Testis (tissue), 3 donors: Measurements from ENCODE around the gene METAP2. TPM values are rescaled to one million over a fixed set of nuclear protein-coding genes. Genes with fewer than 3 reads are reported as not detected.

Experiments
- DNase-seq: peaks from one replicate; pipeline ENCODE4 v3.0.0-alpha.2; 2019
- H3K27ac ChIP-seq, 2 donors: fragments of 200-600 bp; sonication (generic); one replicate each; pipeline ENCODE4 v1.5.1; 2019
- H3K27me3 ChIP-seq: fragments of 200-600 bp; sonication (generic); one replicate; pipeline ENCODE4 v1.5.1; 2019
- H3K36me3 ChIP-seq: fragments of 200-600 bp; sonication (generic); one replicate; pipeline ENCODE4 v1.5.1; 2017; ENCODE audit warnings: low read depth; ENCODE audit errors: missing control alignments
- H3K4me1 ChIP-seq: fragments of 200-600 bp; sonication (generic); one replicate; pipeline ENCODE4 v1.5.1; 2019
- H3K4me3 ChIP-seq, 2 donors: fragments of 200-600 bp; sonication (generic); one replicate each; pipeline ENCODE4 v1.5.1; 2017 to 2019
- H3K9me3 ChIP-seq: fragments of 200-600 bp; sonication (generic); one replicate; pipeline ENCODE4 v1.5.1; 2017
- POLR2A ChIP-seq: fragments of 450-650 bp; IDR thresholded peaks from one replicate; pipeline ENCODE4 v1.6.1; 2017; ENCODE audit warnings: antibody characterized with exemption, mild to moderate bottlenecking, moderate library complexity
- WGBS, 2 donors: methylation state at CpG; one replicate each; pipeline ENCODE4 v1.1.5; 2018; 5-methylcytosine and 5-hydroxymethylcytosine counted together
- intact Hi-C: fragments of 100-400 bp; cut with DNase I; formaldehyde crosslinking; loops from one replicate; pipeline ENCODE4 v1.15.1; 2023; ENCODE audit warnings: low total_unique reads
- polyA plus RNA-seq: library from polyadenylated mRNA; stranded (reverse); fragments of 350-450 nt; fragmentation: Illumina TruSeq; extraction: RNeasy Lipid Tissue Mini Kit (QIAGEN cat#74804); gene quantifications from one replicate; pipeline ENCODE4 v1.2.3, GENCODE V29; 2014; ENCODE audit warnings: low read depth, low replicate concordance; ENCODE audit not compliant: insufficient read depth
- total RNA-seq, 2 donors: library from RNA; depleted of rRNA; stranded (reverse); fragments of >200 nt; gene quantifications; one replicate each; pipeline ENCODE4 v1.2.3, GENCODE V29; 2016
- TF ChIP-seq, protein P1 (sequence below), 3 experiments: fragments of 450-650 bp in 2 of 3; fragments of 200-600 bp in 1 of 3; sonication (generic) in 1 of 3; IDR thresholded peaks; one replicate each; pipeline ENCODE4 v1.5.1; 2016 to 2019; ENCODE audit warnings: antibody characterized with exemption in 3 of 3, mild to moderate bottlenecking in 2 of 3, moderate library complexity in 1 of 3

Gene METAP2
- total and polyA plus RNA-seq, 3 donors from 2014 or later = 73.2 to 86.1 (median 83.1) TPM

DNA sequence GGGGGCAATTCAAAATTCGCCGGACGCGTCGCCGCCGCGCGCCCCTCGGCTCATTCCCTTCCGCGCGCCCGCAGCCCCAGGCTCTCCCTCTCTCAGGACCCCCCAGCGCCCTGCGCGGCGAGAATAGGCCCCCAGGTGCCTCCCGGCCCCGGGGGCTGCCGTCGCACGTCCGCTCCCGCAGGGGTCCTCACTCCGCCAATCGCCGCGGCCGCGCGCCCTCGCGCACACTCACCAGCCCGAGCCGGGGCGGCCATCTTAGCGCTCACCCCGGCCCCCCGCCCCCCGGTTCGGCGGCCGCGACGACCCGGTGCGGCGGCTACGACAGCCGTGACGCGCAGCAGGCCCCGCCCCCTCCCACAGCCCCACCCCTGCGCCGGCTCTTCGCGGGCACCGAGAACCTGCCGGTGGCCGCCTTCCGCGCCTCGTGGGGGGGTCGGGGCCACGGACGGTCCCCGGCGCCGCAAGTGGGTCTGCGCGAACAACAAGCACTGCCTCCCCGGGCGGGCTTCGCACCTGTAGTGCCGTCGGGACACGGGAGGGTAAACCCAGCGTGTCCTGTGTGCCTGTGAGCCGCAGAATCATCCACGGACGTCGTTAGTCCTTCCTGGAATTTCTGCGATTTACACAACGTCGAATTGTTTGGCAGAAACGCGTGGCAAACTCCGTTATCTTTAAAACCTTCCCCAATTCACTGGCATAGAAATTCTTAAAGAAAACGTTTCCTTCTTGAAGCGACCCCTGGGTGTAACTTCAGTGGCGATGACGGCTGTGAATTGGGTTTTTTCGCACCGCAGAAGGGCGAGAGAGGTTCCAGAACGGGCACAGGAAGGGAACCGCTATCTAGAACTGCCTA is 74.8 kb downstream of the METAP2 start:
- TF ChIP-seq, protein P1, sequence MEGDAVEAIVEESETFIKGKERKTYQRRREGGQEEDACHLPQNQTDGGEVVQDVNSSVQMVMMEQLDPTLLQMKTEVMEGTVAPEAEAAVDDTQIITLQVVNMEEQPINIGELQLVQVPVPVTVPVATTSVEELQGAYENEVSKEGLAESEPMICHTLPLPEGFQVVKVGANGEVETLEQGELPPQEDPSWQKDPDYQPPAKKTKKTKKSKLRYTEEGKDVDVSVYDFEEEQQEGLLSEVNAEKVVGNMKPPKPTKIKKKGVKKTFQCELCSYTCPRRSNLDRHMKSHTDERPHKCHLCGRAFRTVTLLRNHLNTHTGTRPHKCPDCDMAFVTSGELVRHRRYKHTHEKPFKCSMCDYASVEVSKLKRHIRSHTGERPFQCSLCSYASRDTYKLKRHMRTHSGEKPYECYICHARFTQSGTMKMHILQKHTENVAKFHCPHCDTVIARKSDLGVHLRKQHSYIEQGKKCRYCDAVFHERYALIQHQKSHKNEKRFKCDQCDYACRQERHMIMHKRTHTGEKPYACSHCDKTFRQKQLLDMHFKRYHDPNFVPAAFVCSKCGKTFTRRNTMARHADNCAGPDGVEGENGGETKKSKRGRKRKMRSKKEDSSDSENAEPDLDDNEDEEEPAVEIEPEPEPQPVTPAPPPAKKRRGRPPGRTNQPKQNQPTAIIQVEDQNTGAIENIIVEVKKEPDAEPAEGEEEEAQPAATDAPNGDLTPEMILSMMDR (IDR thresholded peaks at IDR 0.05) = no peak
- no peak for TF ChIP-seq POLR2A

DNA sequence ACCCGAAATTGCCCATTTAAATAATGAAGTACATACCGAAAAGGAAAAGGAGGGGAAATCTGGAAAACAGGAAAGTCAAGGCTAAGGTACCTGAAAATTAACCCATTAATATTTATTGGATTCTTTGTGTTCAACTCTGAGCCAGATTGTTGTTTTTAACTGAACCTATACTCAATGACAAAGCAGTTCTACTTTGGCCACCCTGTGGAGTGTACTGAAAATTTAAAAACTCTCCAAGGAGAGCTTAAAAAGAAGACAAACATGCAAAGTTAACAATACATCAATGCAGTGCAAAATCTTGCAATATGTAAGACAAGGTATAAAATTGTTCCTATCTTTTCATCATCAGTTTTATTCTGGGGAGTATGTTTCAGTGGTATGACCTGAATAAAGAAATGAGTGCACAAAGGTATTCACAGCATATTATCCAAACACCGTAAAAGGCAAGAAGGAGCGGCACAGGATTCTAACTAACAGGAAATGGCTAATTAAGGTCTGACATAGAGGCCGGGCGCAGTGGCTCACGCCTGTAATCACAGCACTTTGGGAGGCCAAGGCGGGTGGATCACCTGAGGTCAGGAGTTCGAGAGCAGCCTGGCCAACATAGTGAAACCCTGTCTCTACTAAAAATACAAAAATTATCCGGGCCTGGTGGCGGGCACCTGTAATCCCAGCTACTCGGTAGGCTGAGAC is 75.6 kb downstream of the METAP2 start:
- DNase-seq = no peak
- TF ChIP-seq, protein P1 (IDR thresholded peaks at IDR 0.05) = no peak
- TF ChIP-seq POLR2A = no peak
- H3K9me3 ChIP-seq = no peaks in the 10 kb centered on the region
- no peaks in the 10 kb centered on the region for H3K4me1 ChIP-seq
- intact Hi-C loops = no loop called here
- H3K4me3 ChIP-seq = peak overlapping the region; percentile 61 to 86
- no peaks in the 10 kb centered on the region for H3K27me3 ChIP-seq
- H3K27ac ChIP-seq = peak overlapping the region in 1 of 2 donors; percentile 72
- 50 to 65% methylated on average over 12 of the region's 12 CpGs for WGBS, 2 donors
- H3K36me3 ChIP-seq = no peaks in the 10 kb centered on the region

More for the DNA sequence above, 74.8 kb downstream of the METAP2 start:
- intact Hi-C loops = no loop called here
- WGBS, 2 donors = 3 to 9% methylated on average over 29 to 91 of the region's 98 CpGs
- peak overlapping the region; percentile 72 to 73 for H3K27ac ChIP-seq
- no peaks in the 10 kb centered on the region for H3K36me3 ChIP-seq
- H3K9me3 ChIP-seq = no peaks in the 10 kb centered on the region
- DNase-seq = peak; percentile 70
- peak overlapping the region; percentile 61 to 86 for H3K4me3 ChIP-seq
- H3K4me1 ChIP-seq = no peaks in the 10 kb centered on the region
- no peaks in the 10 kb centered on the region for H3K27me3 ChIP-seq

DNA sequence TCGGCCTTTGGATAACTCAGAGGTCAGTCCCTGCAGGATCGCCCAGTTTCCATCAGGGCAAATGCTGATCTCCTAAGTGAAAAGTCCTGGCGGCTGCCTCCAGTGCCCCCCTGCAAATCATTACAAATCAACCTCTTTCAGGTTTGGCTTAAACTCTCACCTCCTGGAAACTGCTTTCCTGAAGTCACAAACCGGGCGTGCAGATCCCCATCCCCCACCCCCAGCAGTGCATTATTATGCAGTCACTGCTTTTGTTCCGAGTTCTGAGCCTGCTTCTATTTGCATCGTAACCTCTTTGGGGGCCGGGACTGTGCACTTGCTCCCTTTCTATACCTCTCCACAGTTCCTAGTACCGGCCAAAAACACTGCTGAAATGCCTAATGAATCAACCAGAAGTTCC is 77.4 kb downstream of the METAP2 start, which contains the start of gene USP44:
USP44 (minus strand) TSS at position 172 of the 400 bp plus-strand sequence. CDS start 17,220 bp downstream, outside the sequence.
- TF ChIP-seq POLR2A = no peak
- TF ChIP-seq, protein P1 (IDR thresholded peaks at IDR 0.05) = no peak
- no peaks in the 10 kb centered on the region for H3K36me3 ChIP-seq
- H3K4me3 ChIP-seq = peak within 1 kb of the TSS in 1 of 2 donors; percentile 1
- 36 to 52% methylated on average over 9 of the region's 9 CpGs for WGBS, 2 donors
- no peak within 1 kb of the TSS for H3K27ac ChIP-seq
- no peak for DNase-seq
- intact Hi-C loops = no loop called here
- no peaks in the 10 kb centered on the region for H3K4me1 ChIP-seq
- no peaks in the 10 kb centered on the region for H3K27me3 ChIP-seq
- no peaks in the 10 kb centered on the region for H3K9me3 ChIP-seq

DNA sequence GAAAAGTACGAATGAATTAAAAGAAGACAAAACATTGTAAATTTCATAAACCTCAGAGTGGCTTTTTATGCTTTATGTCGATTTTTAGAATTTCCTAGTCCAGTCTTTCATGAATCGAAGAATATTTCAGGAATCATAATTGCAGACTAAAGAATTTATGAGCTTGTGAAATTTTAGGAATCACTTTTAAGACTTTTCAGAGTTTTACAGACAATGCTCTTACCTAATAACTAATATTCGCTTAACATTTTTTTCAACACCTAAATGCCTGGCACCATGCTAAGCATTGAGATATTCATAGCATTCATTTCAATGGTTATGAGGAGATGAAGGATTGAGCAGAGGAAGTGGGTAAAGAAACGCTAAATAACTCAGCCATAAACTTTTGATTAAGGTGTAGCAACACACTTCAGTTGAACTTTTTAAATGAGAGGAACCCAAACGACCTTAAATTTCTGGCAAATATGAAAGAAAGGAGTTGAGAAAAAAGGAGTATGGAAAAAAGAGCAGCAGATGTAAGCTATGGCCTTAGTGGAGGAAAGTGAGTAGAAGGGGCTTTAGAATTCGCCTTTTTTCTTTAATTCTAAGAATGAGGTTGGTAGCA is 78.1 kb downstream of the METAP2 start:
- WGBS, 2 donors = 65 to 78% methylated on average over 7 of the region's 7 CpGs
- H3K4me3 ChIP-seq = no peak overlapping the region
- no peaks in the 10 kb centered on the region for H3K4me1 ChIP-seq
- TF ChIP-seq POLR2A = no peak
- TF ChIP-seq, protein P1 (IDR thresholded peaks at IDR 0.05) = no peak
- no peaks in the 10 kb centered on the region for H3K9me3 ChIP-seq
- H3K27ac ChIP-seq = no peak overlapping the region
- intact Hi-C loops = no loop called here
- no peaks in the 10 kb centered on the region for H3K36me3 ChIP-seq
- no peaks in the 10 kb centered on the region for H3K27me3 ChIP-seq
- DNase-seq = no peak
